Keratinocyte (primary cell): ENCODE measurements around the gene MEGF11.

Experiments used
- CTCF ChIP-seq, 3 experiments: IDR thresholded peaks in 1 of 3; conservative IDR thresholded peaks in 1 of 3; optimal IDR thresholded peaks in 1 of 3; 2 replicates in 2 of 3; 3 replicates in 1 of 3; pipeline versions ENCODE3 to v1.5.1; 2011; ENCODE audit warnings: low read length in 3 of 3, mild to moderate bottlenecking in 3 of 3, moderate library complexity in 2 of 3, control low read depth in 1 of 3, inconsistent platforms in 1 of 3; ENCODE audit not compliant: insufficient read depth in 2 of 3; ENCODE audit errors: extremely low read depth in 1 of 3
- EZH2 ChIP-seq: IDR thresholded peaks from one replicate; pipeline ENCODE4 v1.6.1; 2012; ENCODE audit warnings: inconsistent platforms, mild to moderate bottlenecking, low read length, moderate library complexity

- TF ChIP-seq CTCF (optimal IDR thresholded peaks at IDR 0.05 in 1 of 3, IDR thresholded peaks at IDR 0.05 in 1 of 3, conservative IDR thresholded peaks at IDR 0.05 in 1 of 3; ENCODE audit: extremely low read depth in 1 of 3, insufficient read depth in 2 of 3, low read length in 3 of 3) (no peak), EZH2 (no peak)
Observed at GRCh38 chr15:65942436-65942835, 311.1 kb downstream of the MEGF11 start.
